Measurements from ENCODE around the gene TNFRSF12A.

The TNFRSF12A gene

GRCh38 chr16:3012828-3013420 lies 7.2 kb upstream of the TNFRSF12A start, which contains the start of gene CLDN9:
TSS of gene CLDN9 (plus strand) at chr16:3012923. CDS start at chr16:3013363, 440 bp downstream.
- no peak for DNase-seq

- no peak for DNase-seq
Measured at GRCh38 chr16:3013491-3013951, 6.6 kb upstream of the TNFRSF12A start.

- DNase-seq, result no peak
Measured at GRCh38 chr16:3013998-3014690, 6.0 kb upstream of the TNFRSF12A start.

- no peak for DNase-seq
Measured at GRCh38 chr16:3014971-3015370, 5.2 kb upstream of the TNFRSF12A start.

- no peak for DNase-seq
Measured at GRCh38 chr16:3015865-3016521, 4.2 kb upstream of the TNFRSF12A start.

GRCh38 chr16:3017344-3017743 lies 2.8 kb upstream of the TNFRSF12A start:
- DNase-seq, result no peak

GRCh38 chr16:3017794-3018506 lies 2.2 kb upstream of the TNFRSF12A start, which contains the start of gene CLDN6:
TSS of gene CLDN6 (minus strand) at chr16:3018183. CDS start at chr16:3016021, 2,162 bp downstream.
- DNase-seq, result no peak

- no peak for DNase-seq
Measured at GRCh38 chr16:3019594-3020246, 448 bp upstream of the TNFRSF12A start.

- no peak for DNase-seq
Measured at GRCh38 chr16:3020604-3021448, 658 bp downstream of the TNFRSF12A start.

- no peak for DNase-seq
Measured at GRCh38 chr16:3021449-3022207, 1.5 kb downstream of the TNFRSF12A start.

- DNase-seq, result no peak
Measured at GRCh38 chr16:3022208-3022683, 2.1 kb downstream of the TNFRSF12A start.

- no peak for DNase-seq
Measured at GRCh38 chr16:3022684-3023414, 2.7 kb downstream of the TNFRSF12A start.

GRCh38 chr16:3023415-3023668 lies 3.2 kb downstream of the TNFRSF12A start:
- no peak for DNase-seq

- peak; percentile 69 for DNase-seq
Measured at GRCh38 chr16:3023669-3024478, 3.7 kb downstream of the TNFRSF12A start, which contains the start of the genes HCFC1R1 and THOC6. TSS of gene HCFC1R1 (minus strand) at chr16:3023942. CDS start at chr16:3023941, 1 bp downstream. TSS of gene THOC6 (plus strand) at chr16:3024035. CDS start at chr16:3024327, 292 bp downstream.

GRCh38 chr16:3025032-3026002 lies 5.1 kb downstream of the TNFRSF12A start:
- no peak for DNase-seq

GRCh38 chr16:3026003-3026378 lies 5.8 kb downstream of the TNFRSF12A start:
- no peak for DNase-seq

GRCh38 chr16:3026609-3027488 lies 6.7 kb downstream of the TNFRSF12A start:
- DNase-seq, result no peak
